Activated naive CD4-positive, alpha-beta T cell treated with anti-CD3 and anti-CD28 coated beads for 36 hours (primary cell): Measurements from ENCODE around the gene TIMM9. TPM values are rescaled to one million over a fixed set of nuclear protein-coding genes. Genes with fewer than 3 reads are reported as not detected.

Experiments used
- CTCF ChIA-PET: fragments of 350-600 bp; sonication (Branson Sonifier 250); formaldehyde crosslinking; loops from one replicate; lab custom pipeline; 2021; ENCODE audit warnings: antibody characterized with exemption; lab: Charles Lee
- DNase-seq: peaks from one replicate; pipeline ENCODE4 v3.0.0-alpha.2; 2020
- H3K27ac Mint-ChIP-seq: one replicate; pipeline ENCODE4 v1.8.0; 2021; ENCODE audit warnings: mild to moderate bottlenecking, mixed read lengths
- H3K27me3 Mint-ChIP-seq: one replicate; pipeline ENCODE4 v1.8.0; 2021; ENCODE audit warnings: low read depth, mixed read lengths
- H3K36me3 Mint-ChIP-seq: one replicate; pipeline ENCODE4 v1.8.0; 2021; ENCODE audit warnings: low read depth, mixed read lengths
- H3K4me1 Mint-ChIP-seq: one replicate; pipeline ENCODE4 v1.8.0; 2021; ENCODE audit warnings: low read depth, mixed read lengths
- H3K4me3 Mint-ChIP-seq: one replicate; pipeline ENCODE4 v1.8.0; 2021; ENCODE audit warnings: mild to moderate bottlenecking, moderate library complexity, mixed read lengths
- H3K9me3 Mint-ChIP-seq: one replicate; pipeline ENCODE4 v1.8.0; 2021; ENCODE audit warnings: mixed read lengths
- intact Hi-C: fragments of 100-400 bp; cut with micrococcal nuclease; formaldehyde crosslinking; loops from one replicate; pipeline ENCODE4 v1.15.1; 2023
- total RNA-seq, 2 experiments: library from RNA; stranded (reverse); gene quantifications; one replicate each; pipeline ENCODE4 v1.2.3, GENCODE V29; 2021

TIMM9 gene, protein sequence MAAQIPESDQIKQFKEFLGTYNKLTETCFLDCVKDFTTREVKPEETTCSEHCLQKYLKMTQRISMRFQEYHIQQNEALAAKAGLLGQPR
- total RNA-seq = 10 to 100 TPM; 60.7 to 64.4 TPM

DNA sequence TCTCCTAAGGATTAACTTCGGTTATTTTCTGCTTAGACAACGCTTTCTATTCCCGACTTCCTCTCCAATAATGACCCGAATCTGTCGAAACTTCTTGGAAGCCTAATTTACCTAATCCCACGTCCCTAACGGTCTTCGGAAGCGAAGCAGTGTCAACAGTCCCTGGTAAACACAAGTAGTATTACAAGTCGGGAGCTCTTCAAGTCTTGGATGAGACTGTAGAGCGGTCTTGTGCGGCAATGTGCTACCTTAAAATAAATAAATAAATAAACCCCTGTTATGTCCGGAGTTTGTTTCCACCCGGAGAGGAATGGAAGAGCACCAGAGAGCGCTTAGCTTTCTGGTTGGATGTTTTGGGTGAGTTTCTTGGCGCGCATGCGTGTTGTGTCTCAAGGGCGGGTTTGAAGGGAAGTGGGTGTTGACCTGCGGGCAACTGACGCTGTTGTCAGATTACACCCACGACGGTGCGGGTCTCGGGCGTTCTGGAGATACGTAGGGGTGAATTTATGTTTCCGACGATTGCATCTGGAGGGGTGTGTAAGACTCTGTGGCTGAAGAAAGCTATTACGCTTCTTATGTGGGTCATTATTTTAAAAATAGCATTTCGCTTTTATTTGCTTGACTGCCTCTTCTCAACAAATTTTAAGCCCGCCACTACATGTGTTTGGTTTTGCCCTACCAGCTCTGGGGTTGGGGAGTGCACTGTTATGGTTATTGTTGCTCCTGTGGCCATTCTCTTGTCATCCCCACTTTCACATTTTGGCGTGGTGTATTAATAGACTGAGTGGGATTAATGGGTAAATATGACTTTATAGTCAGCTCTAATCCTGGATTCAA is at the start of gene TIMM9, which contains the start of gene KIAA0586:
TSS of gene TIMM9 (minus strand) at position 251 of the 837 bp plus-strand sequence. CDS start 15,586 bp downstream, outside the sequence.
TSS of gene KIAA0586 (plus strand) at position 439 of the 837 bp plus-strand sequence. CDS start 546 bp downstream, outside the sequence.
- H3K4me1 Mint-ChIP-seq = peaks cover 48% of the 10 kb centered on the region
- peak; percentile 98 for DNase-seq
- intact Hi-C loops = loop anchor here (1.0 to 5.0 kb wide), 12 partner anchors 32 to 1159 kb away; partner anchors contain the start of genes AP5M1, ARID4A, DAAM1 and EXOC5
- H3K27me3 Mint-ChIP-seq = no peaks in the 10 kb centered on the region
- H3K4me3 Mint-ChIP-seq = peak within 1 kb of the TSS; percentile 88
- H3K9me3 Mint-ChIP-seq = no peaks in the 10 kb centered on the region
- CTCF ChIA-PET = interaction anchor here (0.8 to 1.8 kb wide), 2 partner anchors 31 to 211 kb away, joined by 3 to 5 read pairs; no protein-coding TSS in a partner anchor
- H3K36me3 Mint-ChIP-seq = peaks cover 20% of the 10 kb centered on the region
- H3K27ac Mint-ChIP-seq = peak within 1 kb of the TSS; percentile 99

DNA sequence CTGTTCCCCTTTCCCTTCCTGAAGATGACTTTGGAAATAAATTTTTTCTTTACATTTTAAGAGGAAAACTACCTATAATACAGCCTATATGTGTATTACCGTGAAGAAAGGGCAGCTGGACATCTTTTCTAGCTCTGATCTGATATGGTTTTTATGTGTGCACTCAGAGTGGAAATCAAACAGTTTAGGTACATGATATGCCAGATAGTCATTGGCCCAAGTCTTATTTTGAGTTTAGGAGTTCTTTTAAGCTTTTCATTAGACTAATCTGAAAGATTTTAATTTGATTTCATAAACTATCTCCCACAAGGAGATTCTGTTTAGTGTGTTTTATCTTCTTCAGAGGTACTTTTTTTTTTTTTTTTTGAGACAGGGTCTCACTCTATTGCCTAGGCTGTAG is 49.0 kb upstream of the TIMM9 start:
- Mint-ChIP-seq H3K27ac (no peak overlapping the region), H3K36me3 (peaks cover 21% of the 10 kb centered on the region), H3K9me3 (no peaks in the 10 kb centered on the region), H3K4me1 (no peaks in the 10 kb centered on the region), H3K27me3 (no peaks in the 10 kb centered on the region), H3K4me3 (no peak overlapping the region)
- intact Hi-C loops = no loop called here
- DNase-seq = no peak
- CTCF ChIA-PET = interaction anchor here (0.6 to 1.0 kb wide), 2 partner anchors 208 to 313 kb away, joined by 3 read pairs; no protein-coding TSS in a partner anchor

DNA sequence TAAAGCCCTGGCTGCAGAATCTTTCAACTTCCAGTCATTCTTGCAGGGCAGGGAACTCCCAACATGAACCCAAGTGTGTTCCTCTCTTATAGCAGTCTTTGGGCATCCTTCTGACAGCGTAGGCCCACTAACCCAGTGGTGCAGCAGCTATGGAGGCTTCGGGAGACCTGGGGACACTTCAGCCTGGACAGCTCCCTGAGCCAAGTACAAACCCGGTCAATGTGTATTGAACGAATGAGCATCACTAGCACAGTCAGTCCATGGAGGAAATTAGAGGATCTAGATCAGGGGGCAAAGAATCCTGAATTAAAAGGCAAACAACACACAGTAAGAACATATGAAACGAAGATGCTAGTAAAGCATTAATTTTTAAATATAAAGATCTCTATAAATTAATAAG is 42.0 kb upstream of the TIMM9 start:
- DNase-seq = no peak
- Mint-ChIP-seq H3K4me3 (no peak overlapping the region), H3K27ac (no peak overlapping the region), H3K9me3 (no peaks in the 10 kb centered on the region), H3K36me3 (peaks cover 21% of the 10 kb centered on the region), H3K27me3 (no peaks in the 10 kb centered on the region), H3K4me1 (no peaks in the 10 kb centered on the region)
- intact Hi-C loops = loop anchor here (10.0 kb wide), 1 partner anchor 365 kb away; no protein-coding TSS in a partner anchor
- CTCF ChIA-PET = interaction anchor here (0.6 kb wide), 1 partner anchor 54 kb away, joined by 4 read pairs; no protein-coding TSS in a partner anchor

DNA sequence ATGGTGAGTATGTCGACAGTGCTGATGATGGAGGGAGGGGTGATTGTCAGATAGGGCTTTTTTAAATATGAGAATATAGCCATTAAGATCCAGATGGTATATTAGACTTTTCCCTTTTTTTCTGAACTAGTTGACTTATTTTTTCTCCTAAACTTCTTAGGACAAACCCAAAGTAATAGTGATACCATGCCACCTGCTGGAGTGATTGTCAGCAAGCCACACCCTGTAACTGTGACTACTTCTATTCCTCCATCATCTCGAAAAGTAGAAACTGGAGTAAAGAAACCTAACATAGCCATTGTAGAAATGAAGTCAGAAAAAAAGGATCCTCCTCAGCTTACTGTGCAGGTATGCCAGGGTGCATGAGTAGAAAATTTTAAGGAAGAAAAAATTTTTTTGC is 40.2 kb upstream of the TIMM9 start:
- H3K36me3 Mint-ChIP-seq = peaks cover 26% of the 10 kb centered on the region
- CTCF ChIA-PET = interaction anchor here (1.0 kb wide), 1 partner anchor 23 kb away, joined by 3 read pairs; no protein-coding TSS in a partner anchor

DNA sequence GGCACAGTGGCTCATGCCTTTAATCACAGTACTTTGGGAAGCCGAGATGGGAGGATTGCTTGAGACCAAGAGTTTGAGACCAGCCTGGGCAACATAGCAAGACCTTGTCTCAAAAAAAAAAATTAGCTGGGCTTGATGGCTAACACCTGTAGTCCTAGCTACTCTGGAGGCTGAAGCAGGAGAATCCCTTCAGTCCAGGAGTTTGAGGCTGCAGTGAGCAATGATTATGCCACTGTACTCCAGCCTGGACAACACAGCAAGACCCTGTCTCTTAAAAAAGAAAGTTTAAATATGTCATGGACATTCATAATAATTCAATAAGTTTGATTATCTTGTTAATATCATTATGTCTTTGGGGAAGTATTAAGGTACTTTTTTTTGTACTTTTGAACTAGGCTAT is 39.1 kb upstream of the TIMM9 start:
- Mint-ChIP-seq H3K27ac (no peak overlapping the region), H3K9me3 (no peaks in the 10 kb centered on the region), H3K27me3 (no peaks in the 10 kb centered on the region), H3K4me3 (no peak overlapping the region), H3K36me3 (peaks cover 21% of the 10 kb centered on the region), H3K4me1 (no peaks in the 10 kb centered on the region)
- intact Hi-C loops = loop anchor here (10.0 kb wide), 1 partner anchor 362 kb away; no protein-coding TSS in a partner anchor
- CTCF ChIA-PET = interaction anchor here (0.6 kb wide), 1 partner anchor 183 kb away, joined by 3 read pairs; no protein-coding TSS in a partner anchor
- no peak for DNase-seq

More for the DNA sequence above, 40.2 kb upstream of the TIMM9 start:
- DNase-seq = no peak
- Mint-ChIP-seq H3K27me3 (no peaks in the 10 kb centered on the region), H3K4me1 (no peaks in the 10 kb centered on the region), H3K27ac (no peak overlapping the region), H3K9me3 (no peaks in the 10 kb centered on the region), H3K4me3 (no peak overlapping the region)
- intact Hi-C loops = loop anchor here (10.0 kb wide), 1 partner anchor 363 kb away; no protein-coding TSS in a partner anchor

DNA sequence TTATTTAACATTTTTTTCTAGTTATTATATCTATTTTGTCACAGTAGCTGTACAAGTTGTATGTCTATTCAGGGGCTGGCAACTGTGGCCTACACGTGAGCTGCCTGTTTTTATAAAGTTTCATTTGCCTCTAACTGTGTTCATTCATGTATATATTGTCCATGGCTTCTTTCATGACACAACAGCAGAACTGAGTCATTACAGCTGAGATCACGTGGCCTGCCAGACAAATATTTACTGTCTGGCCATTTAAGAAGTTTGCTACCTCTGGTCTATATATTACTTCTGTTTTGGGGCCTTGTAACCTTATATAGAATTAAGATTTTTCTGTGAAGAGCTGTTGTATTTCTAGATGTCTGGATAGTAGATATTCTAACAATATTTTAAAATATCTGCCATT is 38.1 kb upstream of the TIMM9 start:
- Mint-ChIP-seq H3K27ac (no peak overlapping the region), H3K36me3 (peaks cover 24% of the 10 kb centered on the region), H3K4me1 (no peaks in the 10 kb centered on the region), H3K27me3 (no peaks in the 10 kb centered on the region), H3K9me3 (no peaks in the 10 kb centered on the region), H3K4me3 (no peak overlapping the region)
- DNase-seq = no peak
- intact Hi-C loops = loop anchor here (10.0 kb wide), 1 partner anchor 361 kb away; no protein-coding TSS in a partner anchor
- CTCF ChIA-PET = no interaction called here

DNA sequence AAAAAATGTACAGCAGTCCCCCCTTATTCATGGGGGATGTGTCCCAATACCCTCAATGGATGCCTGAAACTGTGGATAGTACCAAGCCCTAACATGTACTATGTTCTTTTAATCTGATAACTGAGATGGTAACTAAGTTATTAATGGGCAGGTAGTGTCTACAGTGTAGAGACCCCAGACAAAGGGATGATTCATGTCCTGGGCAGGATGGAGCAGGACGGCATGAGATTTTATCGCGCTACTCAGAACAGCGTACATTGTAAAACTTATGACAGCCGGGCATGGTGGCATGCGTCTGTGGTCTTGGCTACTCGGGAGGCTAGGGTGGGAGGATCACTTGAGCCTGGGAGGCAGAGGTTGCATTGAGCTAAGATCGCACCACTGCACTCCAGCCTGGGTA is 37.3 kb upstream of the TIMM9 start:
- intact Hi-C loops = loop anchor here (10.0 kb wide), 1 partner anchor 360 kb away; no protein-coding TSS in a partner anchor
- CTCF ChIA-PET = no interaction called here
- Mint-ChIP-seq H3K4me3 (no peak overlapping the region), H3K9me3 (no peaks in the 10 kb centered on the region), H3K27me3 (no peaks in the 10 kb centered on the region), H3K27ac (no peak overlapping the region), H3K4me1 (no peaks in the 10 kb centered on the region), H3K36me3 (peaks cover 27% of the 10 kb centered on the region)
- DNase-seq = no peak

DNA sequence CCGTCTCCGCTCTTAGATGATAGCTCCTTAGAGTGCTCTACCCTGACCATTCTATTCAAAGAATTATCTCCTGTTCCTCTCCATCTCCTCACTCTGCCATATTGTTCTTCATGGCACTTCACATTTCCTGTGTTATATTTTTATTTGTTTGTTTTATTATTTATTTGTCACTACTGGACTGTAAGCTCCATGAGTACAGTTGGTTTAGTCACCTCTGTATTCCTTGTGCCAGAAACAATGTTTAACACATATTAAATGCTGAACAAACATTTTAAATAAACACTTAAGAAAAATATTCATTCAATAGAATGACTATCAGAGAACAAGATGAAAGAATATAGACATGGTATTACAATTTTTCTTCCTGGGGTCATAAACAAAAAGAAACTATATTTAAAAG is 35.8 kb upstream of the TIMM9 start:
- H3K27me3 Mint-ChIP-seq = no peaks in the 10 kb centered on the region
- H3K4me1 Mint-ChIP-seq = no peaks in the 10 kb centered on the region
- no peak overlapping the region for H3K4me3 Mint-ChIP-seq
- intact Hi-C loops = loop anchor here (10.0 kb wide), 1 partner anchor 358 kb away; no protein-coding TSS in a partner anchor
- DNase-seq = no peak
- H3K9me3 Mint-ChIP-seq = no peaks in the 10 kb centered on the region
- H3K36me3 Mint-ChIP-seq = peaks cover 24% of the 10 kb centered on the region
- CTCF ChIA-PET = no interaction called here
- H3K27ac Mint-ChIP-seq = no peak overlapping the region

DNA sequence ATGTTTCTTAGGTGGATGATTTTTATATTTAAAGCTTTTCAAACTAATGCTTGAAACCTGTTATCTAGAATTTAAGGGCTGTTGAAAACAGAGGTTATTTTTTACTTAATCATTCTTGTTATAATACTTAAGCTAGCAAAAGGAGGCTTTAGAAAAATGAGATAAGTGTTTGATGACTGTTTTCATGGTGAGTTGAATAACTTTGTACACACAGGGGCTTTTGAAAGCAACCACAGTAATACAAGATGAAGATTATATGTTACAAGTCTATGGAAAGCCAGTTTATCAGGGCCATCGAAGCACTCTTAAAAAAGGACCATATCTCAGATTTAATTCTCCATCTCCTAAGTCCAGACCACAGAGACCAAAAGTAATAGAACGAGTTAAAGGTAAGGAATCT is 33.4 kb upstream of the TIMM9 start:
- peaks cover 24% of the 10 kb centered on the region for H3K36me3 Mint-ChIP-seq
- no peak for DNase-seq
- H3K27me3 Mint-ChIP-seq = no peaks in the 10 kb centered on the region
- no peak overlapping the region for H3K27ac Mint-ChIP-seq
- intact Hi-C loops = loop anchor here (10.0 kb wide), 1 partner anchor 356 kb away; no protein-coding TSS in a partner anchor
- no peaks in the 10 kb centered on the region for H3K9me3 Mint-ChIP-seq
- CTCF ChIA-PET = no interaction called here
- H3K4me1 Mint-ChIP-seq = no peaks in the 10 kb centered on the region
- no peak overlapping the region for H3K4me3 Mint-ChIP-seq

DNA sequence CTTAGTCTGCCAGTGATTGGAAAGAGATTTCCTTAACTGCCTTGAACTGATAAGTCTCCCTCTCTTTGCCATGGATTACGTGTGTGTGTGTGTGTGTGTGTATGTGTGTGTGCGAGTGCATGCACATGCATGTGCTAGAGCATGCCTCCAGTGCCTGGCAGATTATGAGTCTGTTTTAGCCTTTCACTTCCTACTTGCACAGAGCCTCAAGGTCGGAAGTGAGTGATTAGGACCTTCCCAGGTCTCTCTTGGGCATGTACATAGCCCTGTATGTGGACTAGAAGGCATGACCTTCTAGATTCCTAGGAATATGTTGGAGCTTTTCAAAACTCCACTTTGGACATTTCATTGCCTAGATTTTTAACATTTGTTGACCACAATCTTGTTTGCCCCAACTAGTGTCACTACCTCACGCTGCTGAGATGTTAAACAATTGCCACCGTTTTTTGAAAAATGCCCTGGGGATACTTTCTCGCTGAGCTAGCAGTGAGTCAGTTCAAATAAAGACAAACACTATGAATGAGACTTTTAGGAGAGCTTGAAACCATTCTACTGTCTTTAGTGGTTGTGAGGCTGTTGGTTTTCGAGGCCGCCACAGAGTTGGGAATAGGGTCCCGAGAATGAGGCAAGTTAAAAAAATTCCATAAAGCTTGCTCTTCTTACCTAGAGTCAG is 28.4 kb upstream of the TIMM9 start:
- intact Hi-C loops = no loop called here
- H3K4me1 Mint-ChIP-seq = no peaks in the 10 kb centered on the region
- H3K9me3 Mint-ChIP-seq = no peaks in the 10 kb centered on the region
- H3K27me3 Mint-ChIP-seq = no peaks in the 10 kb centered on the region
- no peak for DNase-seq
- CTCF ChIA-PET = interaction anchor here (0.6 to 1.3 kb wide), 4 partner anchors 18 to 288 kb away, joined by 3 to 5 read pairs (median 4); no protein-coding TSS in a partner anchor
- H3K27ac Mint-ChIP-seq = no peak overlapping the region
- H3K4me3 Mint-ChIP-seq = no peak overlapping the region
- H3K36me3 Mint-ChIP-seq = peaks cover 22% of the 10 kb centered on the region

DNA sequence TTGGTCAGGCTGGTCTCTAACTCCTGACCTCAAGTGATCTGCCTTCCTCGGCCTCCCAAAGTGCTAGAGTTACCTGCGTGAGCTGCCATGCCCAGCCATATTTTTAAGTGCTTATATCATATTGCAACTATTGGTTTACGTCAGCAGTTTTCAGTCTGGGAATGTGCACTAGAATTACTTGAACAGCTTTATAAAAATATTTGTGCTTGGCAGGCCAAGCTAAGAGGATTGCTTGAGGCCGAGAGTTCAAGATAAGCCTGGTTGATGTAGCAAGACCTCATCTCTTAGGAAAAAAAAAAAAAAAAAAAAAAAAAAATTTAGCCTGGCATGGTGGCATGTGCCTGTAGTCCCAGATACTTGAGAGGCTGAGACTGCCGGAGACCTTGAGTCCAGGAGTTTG is 17.3 kb upstream of the TIMM9 start:
- CTCF ChIA-PET = interaction anchor here (0.5 to 1.2 kb wide), 2 partner anchors 23 to 43 kb away, joined by 3 to 7 read pairs; no protein-coding TSS in a partner anchor
- no peak overlapping the region for H3K27ac Mint-ChIP-seq
- no peak overlapping the region for H3K4me3 Mint-ChIP-seq
- H3K4me1 Mint-ChIP-seq = no peaks in the 10 kb centered on the region
- intact Hi-C loops = no loop called here
- H3K9me3 Mint-ChIP-seq = no peaks in the 10 kb centered on the region
- peaks cover 10% of the 10 kb centered on the region for H3K36me3 Mint-ChIP-seq
- DNase-seq = no peak
- no peaks in the 10 kb centered on the region for H3K27me3 Mint-ChIP-seq
